Stimulated activated CD4-positive, alpha-beta T cell treated with anti-CD3 and anti-CD28 coated beads, TNF-alpha, amount 100 ng/mL, for 1 hour (primary cell): ENCODE data around the gene UNC13D.
"Not testable (repeated sequence)": the region's sequence is repeated elsewhere in the genome, so short reads cannot be mapped to it uniquely, and the experiment has no call there.

ENCODE experiments used
- DNase-seq, 3 donors: peaks; one replicate each; pipeline ENCODE4 v3.0.0-alpha.2; 2020; ENCODE audit warnings: low read depth in 3 of 3, low spot score in 1 of 3

Gene UNC13D

DNA sequence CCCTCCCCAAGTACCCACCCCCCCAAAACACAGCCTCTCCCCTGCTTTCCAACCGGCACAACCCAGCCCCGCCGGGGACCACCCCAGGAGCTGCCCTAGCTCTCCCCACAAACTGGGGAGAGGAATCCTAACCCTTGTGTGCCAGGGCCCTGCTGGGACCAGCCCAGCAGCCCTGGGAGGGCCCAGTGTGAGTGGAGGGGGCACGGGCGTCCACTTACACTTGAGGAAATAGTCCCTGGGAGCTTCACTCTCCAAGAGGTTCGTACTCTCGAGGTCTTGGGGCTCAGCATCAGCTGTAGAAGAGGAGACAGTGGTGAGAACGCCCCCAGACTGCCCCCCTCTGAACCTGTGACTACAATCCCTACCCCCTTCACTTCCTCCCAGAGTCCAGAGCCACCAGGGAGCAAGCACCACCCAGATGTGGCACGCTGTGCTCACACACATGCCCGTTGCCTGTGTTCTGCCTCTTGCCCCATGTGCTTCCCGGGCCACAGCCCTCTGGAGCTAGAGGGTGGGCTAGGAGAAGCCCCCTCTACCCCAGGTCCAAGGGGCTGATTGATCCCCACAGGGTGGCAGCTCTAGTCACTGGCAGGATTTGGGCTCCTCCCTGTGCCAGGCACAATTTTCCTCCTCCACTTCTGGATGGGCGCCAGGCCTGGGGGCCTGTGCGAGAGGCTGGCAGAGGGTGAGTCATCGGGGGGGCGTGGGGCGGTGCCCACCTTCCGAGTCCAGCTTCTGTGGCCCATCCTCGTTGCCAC lies 31.2 kb upstream of the UNC13D start:
- no peak for DNase-seq

- DNase-seq = no peak
Observed at GRCh38 chr17:75874323-75875181, 30.3 kb upstream of the UNC13D start.

- no peak for DNase-seq
Observed at GRCh38 chr17:75873587-75874322, 29.6 kb upstream of the UNC13D start.

DNA sequence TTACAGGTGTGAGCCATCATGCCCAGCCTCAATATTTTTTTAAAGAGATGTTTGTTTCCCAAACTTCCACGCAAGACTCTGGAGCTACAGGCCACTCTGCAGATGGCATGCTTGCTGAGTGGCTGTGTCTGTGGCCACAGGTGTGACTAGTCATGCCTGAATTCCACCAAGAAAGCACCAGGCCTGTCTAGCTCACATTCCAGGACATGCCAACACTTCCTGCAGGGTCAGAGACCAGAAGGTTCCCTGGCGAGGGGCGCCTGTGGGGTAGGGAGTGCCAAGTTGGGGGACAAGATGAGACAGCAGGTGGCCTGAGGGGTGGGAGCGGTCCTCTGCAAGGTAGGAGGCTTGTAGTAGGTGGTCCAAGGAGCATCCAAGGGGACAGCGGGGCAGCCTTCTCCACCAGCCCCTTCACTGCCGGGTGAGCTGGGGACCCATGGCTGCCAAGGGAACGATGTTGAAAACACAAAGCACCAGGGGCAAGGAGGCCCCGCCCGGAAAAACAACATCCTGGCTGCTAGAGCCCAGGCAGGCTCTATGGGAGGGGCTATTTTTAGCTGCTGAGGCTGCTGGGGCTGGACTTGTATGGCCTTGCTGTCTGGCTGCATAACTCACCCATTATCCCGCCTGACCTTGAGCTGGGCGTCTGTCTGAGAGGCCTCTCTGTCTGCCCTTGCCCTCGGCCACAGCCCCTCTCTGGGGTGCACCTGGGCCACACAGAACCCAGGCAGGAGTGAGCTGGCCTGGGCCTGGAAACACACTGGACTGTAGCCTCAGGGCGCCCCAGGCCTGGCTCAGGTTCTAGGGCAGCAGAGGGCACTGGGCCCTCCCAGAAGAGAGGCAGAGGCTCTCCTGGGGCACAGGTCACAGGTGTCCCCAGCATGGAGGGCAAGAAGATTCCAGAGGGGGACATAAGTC lies 28.5 kb upstream of the UNC13D start:
- DNase-seq = peak in 1 of 3 donors; percentile 28

DNA sequence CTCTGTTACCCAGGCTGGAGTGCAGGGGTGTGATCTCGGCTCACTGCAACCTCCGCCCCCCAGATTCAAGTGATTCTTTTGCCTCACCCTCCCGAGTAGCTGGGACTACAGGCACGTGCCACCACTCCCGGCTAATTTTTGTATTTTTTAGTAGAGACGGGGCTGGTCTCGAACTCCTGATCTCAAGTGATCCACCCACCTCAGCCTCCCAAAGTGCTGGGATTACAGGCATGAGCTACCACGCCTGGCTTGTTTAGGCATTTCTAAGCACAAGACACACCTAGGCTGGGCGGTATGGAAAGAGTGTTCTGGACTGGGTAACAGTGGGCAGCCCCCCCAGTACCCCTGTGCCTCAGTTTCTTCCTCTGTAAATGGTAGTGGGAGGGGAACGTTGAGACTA lies 26.0 kb upstream of the UNC13D start:
- DNase-seq = not testable (repeated sequence)

DNA sequence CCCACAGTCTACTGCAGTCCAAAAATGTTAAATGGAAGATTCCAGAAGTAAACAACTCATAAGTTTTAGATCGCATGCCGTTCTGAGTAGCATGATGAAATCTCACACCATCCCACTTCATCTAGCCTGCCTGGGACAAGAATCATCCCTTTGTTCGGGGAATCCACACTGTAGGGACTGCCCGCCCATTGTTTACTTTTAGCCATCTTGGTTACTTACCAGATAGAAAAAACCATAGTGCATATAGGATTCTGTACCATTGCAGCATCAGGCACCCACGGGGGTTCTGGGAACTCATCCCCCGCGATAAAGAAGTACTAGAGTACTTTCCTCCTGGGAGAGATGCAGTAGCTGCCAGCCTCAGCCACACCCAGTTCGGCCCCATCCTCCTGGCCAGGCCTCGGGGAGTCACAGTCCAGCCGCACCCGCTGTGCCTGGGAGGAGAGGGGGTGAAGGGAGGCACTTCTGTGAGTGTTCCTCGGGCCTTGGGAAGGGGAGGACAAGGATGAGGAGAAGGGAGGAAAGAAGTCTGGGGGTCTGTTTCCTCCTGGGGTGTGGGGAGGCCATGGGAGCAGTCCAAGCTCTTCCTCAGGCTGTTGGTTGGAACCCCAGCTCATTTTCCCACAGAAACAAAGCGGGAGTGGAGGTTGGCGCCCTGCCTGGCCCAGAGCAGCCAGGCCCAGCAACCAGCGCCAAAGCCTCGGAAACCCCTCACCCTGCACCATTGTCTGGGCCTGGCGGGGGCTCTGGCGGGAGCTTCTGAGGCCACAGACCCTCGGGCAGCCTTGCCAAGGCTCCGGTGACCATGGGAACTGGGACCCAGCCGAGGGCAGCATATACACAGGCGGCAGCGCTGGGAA lies 25.3 kb upstream of the UNC13D start:
- no peak for DNase-seq

DNA sequence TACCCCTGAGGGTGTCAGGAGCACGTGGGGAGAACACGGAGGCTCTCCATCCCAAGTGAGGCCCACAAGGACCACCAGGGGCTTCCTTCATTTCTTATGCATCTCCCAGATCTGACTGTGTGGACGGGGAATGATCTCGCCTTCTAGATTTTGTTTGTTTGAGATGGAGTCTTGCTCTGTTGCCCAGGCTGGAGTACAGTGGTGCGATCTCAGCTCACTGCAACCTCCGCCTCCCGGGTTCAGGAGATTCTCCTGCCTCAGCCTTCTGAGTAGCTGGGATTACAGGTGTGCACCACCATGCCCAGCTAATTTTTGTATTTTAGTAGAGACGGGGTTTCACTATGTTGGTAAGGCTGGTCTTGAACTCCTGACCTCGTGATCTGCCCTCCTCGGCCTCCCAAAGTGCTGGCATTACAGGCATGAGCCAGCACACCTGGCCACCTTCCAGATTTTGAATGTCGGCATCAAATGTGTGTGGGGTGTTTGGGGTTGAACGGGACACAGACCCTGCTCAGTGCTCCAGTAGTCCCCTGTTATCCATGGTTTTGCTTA lies 24.6 kb upstream of the UNC13D start:
- not testable (repeated sequence) for DNase-seq

GRCh38 chr17:75865404-75866188 lies 21.4 kb upstream of the UNC13D start:
- DNase-seq = not testable (repeated sequence)

DNA sequence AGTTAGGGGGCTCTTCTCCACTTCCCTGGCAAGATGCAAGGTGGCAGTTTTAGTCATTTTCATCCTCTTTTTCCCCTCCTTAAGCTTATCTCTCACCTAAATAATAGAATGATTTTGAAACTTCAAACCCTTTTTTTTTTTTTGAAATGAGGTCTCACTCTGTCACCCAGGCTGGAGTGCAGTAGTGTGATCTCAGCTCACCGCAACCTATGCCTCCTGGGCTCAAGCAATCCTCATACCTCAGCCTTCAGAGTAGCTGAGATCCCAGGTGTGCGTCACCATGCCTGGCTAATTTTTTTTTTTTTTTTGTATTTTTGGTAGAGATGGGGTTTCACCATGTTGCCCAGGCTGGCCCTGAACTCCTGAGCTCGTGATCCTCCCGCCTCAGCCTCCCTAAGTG lies 20.7 kb upstream of the UNC13D start:
- DNase-seq = not testable (repeated sequence)

GRCh38 chr17:75864448-75864871 lies 20.3 kb upstream of the UNC13D start:
- DNase-seq = no peak

- no peak for DNase-seq
Observed at GRCh38 chr17:75861927-75862317, 17.7 kb upstream of the UNC13D start.

- not testable (repeated sequence) for DNase-seq
Observed at GRCh38 chr17:75859358-75859757, 15.2 kb upstream of the UNC13D start.

DNA sequence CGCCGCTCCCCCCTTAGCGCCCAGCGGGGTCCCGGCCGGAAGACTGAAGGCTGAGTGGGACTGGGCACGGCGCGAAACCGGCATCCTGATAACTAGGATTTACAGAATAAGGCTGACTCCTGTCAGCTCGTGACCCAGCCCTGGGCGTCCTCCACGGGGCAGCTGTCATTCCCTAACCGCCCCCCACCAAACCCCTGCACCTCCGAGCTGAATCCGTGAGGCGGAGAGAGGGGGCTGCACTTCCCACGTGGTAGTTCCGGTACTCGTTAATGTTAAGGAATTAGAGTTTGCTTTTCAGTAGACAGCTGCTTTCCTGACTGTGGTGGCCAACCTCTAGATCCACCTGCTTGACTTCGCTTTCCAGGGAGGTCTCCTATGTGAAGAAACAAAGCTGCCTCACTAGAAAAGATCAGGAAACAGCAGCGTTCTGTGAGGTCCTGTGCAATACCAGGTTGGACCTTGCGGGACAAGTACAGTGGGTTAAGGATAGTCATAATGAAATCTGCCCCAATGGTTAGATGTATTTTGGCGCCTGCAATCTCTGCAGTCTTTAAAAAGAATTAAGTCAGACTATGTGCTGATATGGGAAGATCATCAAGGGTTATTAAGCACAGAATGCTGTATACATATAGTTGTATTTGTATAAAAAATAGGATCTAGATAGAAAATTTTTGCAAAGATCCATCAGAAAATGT lies 12.0 kb upstream of the UNC13D start:
- DNase-seq = no peak

DNA sequence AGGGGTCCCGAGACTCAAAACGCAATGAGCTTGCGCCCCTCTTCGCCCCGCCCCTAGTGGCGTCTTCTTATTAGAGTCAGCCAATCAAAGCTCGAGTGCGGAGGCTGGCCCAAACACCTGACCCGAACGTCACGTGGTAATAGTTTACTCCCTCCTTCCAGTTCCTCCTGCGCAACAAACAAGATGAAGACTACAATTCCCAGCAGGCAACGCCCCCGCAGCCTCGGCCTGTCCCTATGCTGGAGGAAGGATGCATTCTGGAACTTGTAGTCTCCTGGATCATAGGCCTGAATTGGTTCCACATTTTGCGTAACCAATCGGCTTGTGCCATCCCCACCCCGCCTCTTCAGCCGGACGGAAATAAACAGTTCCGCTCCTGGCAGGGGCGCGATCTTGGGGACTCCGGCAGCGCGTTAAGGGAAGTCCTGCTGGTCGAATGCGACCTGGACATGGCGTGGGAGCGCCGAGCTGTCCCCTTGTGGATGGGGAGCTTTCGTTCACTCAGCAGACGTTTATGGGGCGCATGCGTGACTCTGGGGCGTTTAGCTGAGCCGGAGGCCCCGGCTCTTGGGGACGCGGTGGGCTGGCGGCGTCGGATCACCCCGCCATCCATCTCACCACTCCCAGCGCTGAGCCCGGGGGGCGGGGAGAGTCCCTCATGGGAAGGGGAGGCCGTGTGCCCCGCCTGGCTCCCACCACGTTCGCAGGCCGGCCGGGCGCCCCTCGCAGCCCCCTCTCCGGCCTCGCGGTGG lies 11.3 kb upstream of the UNC13D start, which contains the start of gene WBP2:
WBP2 (minus strand) TSS at position 26 of the 752 bp plus-strand sequence. CDS start 38 bp downstream, outside the sequence.
- DNase-seq = peak; percentile 91 to 97 (median 93)

DNA sequence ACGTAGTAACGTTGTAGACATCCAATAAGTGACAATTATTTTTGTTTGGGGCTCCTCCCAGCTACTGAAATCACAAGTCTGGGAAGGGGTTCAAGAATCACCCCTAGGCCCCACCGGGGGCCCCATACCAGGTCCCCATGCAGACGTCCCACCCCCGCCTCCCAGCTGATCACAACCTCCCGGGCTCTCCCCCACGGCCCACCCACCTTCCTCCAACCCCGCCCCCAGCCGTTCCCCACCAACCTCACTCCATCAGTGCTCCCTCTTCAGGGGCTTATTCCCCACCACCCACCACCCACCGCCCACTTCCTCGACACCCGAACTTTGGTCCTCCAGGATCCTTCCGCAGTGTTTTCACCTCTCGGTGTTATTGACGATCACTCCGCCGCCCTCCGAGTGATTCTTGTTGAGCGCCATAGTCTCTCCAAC lies 10.7 kb upstream of the UNC13D start:
- no peak for DNase-seq

DNA sequence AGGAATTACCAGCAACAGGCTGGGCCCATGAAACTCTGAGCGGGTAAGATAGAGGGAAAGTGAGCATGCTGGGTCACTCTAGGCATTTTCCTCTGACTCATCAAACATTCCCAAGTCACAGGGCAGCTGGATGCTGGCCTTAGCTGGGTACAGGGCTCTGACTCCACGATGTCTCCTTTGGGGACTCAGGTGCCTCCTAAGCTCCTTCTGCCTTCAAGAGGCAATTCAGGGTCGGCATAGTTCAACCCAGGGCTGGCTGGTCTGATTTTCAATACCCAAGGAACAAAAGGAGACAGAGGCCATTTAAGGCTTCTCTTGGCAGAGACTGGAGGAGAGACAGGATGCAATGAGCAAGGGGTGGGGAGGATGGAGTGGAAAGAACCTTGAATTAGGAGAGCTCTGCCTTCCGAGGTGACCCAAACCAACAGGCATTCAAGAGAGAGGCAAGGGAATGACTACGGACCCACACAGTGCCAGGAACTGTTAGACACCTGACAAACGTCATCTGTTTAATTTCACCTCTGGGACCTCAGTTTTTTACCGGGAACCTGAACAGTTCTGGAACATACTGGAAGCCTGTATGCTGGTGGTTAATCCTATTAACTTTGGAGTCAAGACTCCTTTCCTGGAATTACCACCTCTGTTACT lies 10.0 kb upstream of the UNC13D start:
- DNase-seq = no peak
